HFFc6 (cell line): ENCODE results near the gene MAP3K3. TPM values are rescaled to one million over a fixed set of nuclear protein-coding genes. Genes with fewer than 3 reads are reported as not detected.

Experiments used
- DNase-seq: peaks from one replicate; pipeline ENCODE4 v3.0.0-alpha.2; 2018
- H3K27ac Mint-ChIP-seq: 2 replicates; pipeline ENCODE4 v1.8.0; 2020; ENCODE audit warnings: mild to moderate bottlenecking, mixed read lengths
- H3K27me3 Mint-ChIP-seq: 2 replicates; pipeline ENCODE4 v1.8.0; 2021; ENCODE audit warnings: mild to moderate bottlenecking, moderate library complexity, mixed read lengths; ENCODE audit not compliant: insufficient read depth
- H3K36me3 Mint-ChIP-seq: 2 replicates; pipeline ENCODE4 v1.8.0; 2021; ENCODE audit warnings: low read depth, mixed read lengths
- H3K4me1 Mint-ChIP-seq: 2 replicates; pipeline ENCODE4 v1.8.0; 2020; ENCODE audit warnings: low read depth, mixed read lengths
- H3K4me3 Mint-ChIP-seq: 2 replicates; pipeline ENCODE4 v1.8.0; 2020; ENCODE audit warnings: mild to moderate bottlenecking, moderate library complexity, mixed read lengths
- H3K9me3 Mint-ChIP-seq: 2 replicates; pipeline ENCODE4 v1.8.0; 2020; ENCODE audit warnings: mild to moderate bottlenecking, mixed read lengths
- total RNA-seq, 6 experiments: library from RNA; stranded (reverse); fragmentation: NEBNext Ultra II Directional; extraction: Animal tissue kit (Norgen Biotek cat#: 25700); gene quantifications; 2 replicates in 1 of 6; 3 replicates in 5 of 6; pipeline ENCODE4 v1.2.3, GENCODE V29; 2021
- TF ChIP-seq, protein P1 (sequence below): fragments of 200-600 bp; sonication (generic); IDR thresholded peaks from 2 replicates; pipeline ENCODE4 v1.5.0; 2021; ENCODE audit warnings: antibody characterized with exemption, mild to moderate bottlenecking

Gene MAP3K3
- total RNA-seq, 6 experiments from 2014 or later = 24.2 to 31.5 (median 27.2) TPM

DNA sequence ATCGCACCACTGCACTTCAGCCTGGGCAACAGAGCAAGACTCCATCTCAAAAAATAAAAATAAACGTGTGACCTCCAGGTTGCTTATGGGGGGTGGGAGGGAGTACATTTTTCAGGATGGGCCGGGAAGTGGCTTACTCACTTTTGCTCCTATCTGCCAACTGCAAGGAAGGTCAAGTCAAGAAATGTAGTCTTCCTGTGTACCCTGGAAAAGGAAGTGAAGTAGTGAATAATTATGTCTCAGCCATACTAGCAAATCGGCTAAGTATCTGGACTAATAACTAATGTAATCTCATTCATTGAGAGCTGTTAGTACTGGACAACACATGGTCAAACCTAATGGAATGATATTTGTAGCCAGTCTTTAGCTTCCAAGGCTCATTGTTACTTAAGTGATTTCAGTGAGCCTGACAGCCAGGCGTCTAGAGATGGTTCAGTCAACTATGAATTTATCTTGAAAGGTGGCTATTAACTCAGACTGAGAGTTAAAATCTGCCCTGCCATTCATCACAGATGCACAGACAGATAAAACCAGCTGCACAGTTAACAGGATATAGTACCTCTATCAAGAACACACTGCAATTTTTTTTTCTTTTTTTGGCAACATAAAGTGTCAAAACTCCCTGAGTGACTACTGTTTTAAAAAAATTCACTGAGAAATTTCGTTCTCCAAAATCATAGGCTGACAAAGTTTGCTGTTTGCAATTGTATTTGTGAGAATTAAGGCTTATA lies 25.2 kb upstream of the MAP3K3 start:
- TF ChIP-seq, protein P1, sequence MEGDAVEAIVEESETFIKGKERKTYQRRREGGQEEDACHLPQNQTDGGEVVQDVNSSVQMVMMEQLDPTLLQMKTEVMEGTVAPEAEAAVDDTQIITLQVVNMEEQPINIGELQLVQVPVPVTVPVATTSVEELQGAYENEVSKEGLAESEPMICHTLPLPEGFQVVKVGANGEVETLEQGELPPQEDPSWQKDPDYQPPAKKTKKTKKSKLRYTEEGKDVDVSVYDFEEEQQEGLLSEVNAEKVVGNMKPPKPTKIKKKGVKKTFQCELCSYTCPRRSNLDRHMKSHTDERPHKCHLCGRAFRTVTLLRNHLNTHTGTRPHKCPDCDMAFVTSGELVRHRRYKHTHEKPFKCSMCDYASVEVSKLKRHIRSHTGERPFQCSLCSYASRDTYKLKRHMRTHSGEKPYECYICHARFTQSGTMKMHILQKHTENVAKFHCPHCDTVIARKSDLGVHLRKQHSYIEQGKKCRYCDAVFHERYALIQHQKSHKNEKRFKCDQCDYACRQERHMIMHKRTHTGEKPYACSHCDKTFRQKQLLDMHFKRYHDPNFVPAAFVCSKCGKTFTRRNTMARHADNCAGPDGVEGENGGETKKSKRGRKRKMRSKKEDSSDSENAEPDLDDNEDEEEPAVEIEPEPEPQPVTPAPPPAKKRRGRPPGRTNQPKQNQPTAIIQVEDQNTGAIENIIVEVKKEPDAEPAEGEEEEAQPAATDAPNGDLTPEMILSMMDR = no peak
- no peaks in the 10 kb centered on the region for H3K9me3 Mint-ChIP-seq
- no peak overlapping the region for H3K4me3 Mint-ChIP-seq
- no peak for DNase-seq
- H3K27ac Mint-ChIP-seq = no peak overlapping the region
- H3K27me3 Mint-ChIP-seq = peaks cover 5% of the 10 kb centered on the region; the same call in 1 of the 2 replicates
- H3K36me3 Mint-ChIP-seq = 0 out of 2 replicates have a peak, but pooled peaks cover 3% of the 10 kb centered on the region
- H3K4me1 Mint-ChIP-seq = peaks cover 16% of the 10 kb centered on the region

DNA sequence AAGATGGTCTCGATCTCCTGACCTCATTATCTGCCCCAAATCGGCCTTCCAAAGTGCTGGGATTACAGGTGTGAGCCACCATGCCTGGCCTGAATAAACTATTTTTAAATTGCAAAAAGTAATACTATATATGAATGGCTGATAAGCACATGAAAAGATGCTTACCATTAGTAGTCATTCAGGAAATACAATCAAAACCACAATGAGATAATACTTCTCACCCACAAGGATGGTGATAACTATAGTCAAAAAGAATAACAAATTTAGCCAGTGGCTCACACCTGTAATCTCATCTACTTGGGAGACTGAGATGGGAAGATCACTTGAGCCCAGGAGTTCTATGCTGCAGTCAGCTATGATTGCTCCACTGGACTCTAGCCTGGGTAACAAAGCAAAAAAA lies 23.9 kb upstream of the MAP3K3 start:
- Mint-ChIP-seq H3K4me3 (no peak overlapping the region), H3K4me1 (peaks cover 16% of the 10 kb centered on the region), H3K27ac (no peak overlapping the region), H3K9me3 (no peaks in the 10 kb centered on the region), H3K27me3 (peaks cover 5% of the 10 kb centered on the region; the same call in 1 of the 2 replicates), H3K36me3 (0 out of 2 replicates have a peak, but pooled peaks cover 3% of the 10 kb centered on the region)
- DNase-seq = no peak
- TF ChIP-seq, protein P1 = no peak

DNA sequence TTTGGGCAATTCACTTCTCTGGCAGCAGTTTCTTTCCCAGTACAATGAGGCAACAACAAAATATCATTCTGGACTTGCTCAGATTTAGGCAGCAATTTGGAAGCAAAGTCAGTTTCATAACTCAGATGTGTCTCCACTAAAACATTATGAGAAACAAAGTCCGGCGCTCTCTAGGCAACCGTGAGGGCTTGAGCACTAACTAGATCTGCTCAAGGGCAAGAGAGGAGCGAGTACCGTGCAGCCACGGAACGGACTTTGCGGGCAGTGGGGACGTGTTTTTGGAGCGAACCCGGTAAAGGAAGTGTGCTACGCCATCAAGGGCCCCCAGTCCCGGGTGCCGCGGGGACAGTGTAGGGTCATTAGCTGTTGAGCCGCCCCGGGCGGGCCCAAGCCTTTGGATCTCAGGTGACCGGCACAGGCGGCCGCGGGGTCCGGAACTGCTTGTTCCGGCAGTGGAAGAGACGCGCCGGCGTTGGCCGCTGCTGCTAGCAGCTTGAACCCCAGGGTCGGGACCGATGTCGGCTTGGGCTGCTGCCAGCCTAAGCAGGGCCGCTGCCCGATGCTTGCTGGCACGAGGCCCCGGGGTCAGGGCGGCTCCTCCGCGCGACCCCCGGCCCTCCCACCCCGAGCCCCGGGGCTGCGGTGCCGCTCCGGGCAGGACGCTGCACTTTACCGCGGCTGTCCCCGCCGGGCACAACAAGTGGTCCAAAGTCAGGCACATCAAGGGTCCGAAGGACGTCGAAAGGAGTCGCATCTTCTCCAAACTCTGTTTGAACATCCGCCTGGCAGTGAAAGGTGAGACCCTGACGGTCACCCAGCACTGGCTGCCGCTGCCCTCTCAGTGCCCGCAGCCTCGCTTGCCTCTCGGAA lies 21.4 kb upstream of the MAP3K3 start, which contains the start of gene TACO1:
Gene TACO1 (plus strand): TSS at position 327 of the 870 bp plus-strand sequence. CDS start 189 bp downstream, at position 516.
- Mint-ChIP-seq H3K4me3 (peak within 1 kb of the TSS; percentile 93), H3K4me1 (peaks cover 16% of the 10 kb centered on the region), H3K27me3 (no peaks in the 10 kb centered on the region), H3K9me3 (no peaks in the 10 kb centered on the region), H3K27ac (peak within 1 kb of the TSS; percentile 87), H3K36me3 (peaks cover 5% of the 10 kb centered on the region; the same call in 1 of the 2 replicates)
- TF ChIP-seq, protein P1 = no peak
- peak; percentile 74 for DNase-seq

DNA sequence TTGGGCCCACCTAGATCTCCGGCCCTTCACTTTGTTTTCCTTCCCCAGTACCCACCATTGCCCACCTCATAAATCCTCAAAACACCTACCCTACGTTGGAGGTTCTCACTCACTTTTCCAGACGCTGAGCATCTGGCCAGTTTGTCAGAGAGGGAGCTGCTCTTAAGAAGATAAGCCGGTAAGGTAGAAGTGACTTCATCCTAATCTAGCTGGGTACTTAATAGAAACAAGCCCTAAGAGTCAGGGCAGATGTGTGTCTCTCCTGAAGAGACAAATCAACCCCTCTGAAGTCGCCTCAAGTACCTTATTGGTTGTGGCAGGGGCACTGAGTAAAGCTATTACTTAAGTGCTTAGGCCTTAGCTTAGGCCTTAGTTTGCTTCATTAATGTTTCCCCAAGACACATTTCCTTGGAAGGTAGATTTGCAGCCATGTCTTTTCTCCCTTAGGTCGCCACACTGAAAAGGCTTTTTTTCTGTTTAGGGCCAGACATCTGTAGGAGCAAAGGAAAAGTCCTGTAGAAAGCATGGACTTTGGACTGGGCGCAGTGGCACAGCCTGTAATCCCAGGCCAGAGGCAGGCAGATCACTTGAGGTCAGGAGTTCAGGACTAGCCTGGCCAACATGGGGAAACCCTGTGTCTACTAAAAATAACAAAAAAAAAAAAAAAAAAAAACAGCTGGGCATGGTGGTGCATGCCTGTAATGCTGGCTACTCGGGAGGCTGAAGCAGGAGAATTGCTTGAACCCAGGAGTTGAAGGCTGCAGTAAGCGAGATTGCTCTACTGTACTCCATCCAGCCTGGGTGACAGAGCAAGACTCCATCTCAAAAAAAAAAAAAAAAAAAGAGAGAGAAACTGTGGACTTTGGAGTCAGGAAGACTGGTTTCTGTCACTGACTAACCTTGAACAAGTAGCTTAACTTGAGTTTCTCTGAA lies 20.5 kb upstream of the MAP3K3 start:
- peak overlapping the region; percentile 93 for H3K4me3 Mint-ChIP-seq
- no peaks in the 10 kb centered on the region for H3K9me3 Mint-ChIP-seq
- no peak for DNase-seq
- TF ChIP-seq, protein P1 = no peak
- H3K27ac Mint-ChIP-seq = peak overlapping the region; percentile 87
- peaks cover 6% of the 10 kb centered on the region; the same call in 1 of the 2 replicates for H3K36me3 Mint-ChIP-seq
- peaks cover 16% of the 10 kb centered on the region for H3K4me1 Mint-ChIP-seq
- H3K27me3 Mint-ChIP-seq = no peaks in the 10 kb centered on the region
